Measurements from ENCODE around the gene MYL9. TPM values are rescaled to one million over a fixed set of nuclear protein-coding genes. Genes with fewer than 3 reads are reported as not detected.

MYL9 gene
- total and polyA plus RNA-seq, 2 donors (not counting 3 experiments of a cell fraction or from before 2014, with no cell fraction given), result 41.7 to 116 TPM

GRCh38 chr20:36543184-36544133 is 2.1 kb downstream of the MYL9 start:
- H2AFZ ChIP-seq (ENCODE audit: low read depth, low read length), result no peak overlapping the region
- no peaks in the 10 kb centered on the region for H3K27me3 ChIP-seq (ENCODE audit: control insufficient read depth in 2 of 2, insufficient read depth in 2 of 2, low read length in 2 of 2)
- peaks cover 0 to 2% of the 10 kb centered on the region in 2 experiments for H3K36me3 ChIP-seq (ENCODE audit: control insufficient read depth in 2 of 2, extremely low read depth in 1 of 2, insufficient read depth in 2 of 2, low read length in 2 of 2)
- FAIRE-seq, result no peak
- ChIA-PET CTCF (interaction anchor here (1.2 to 1.4 kb wide), 6 partner anchors 9 to 341 kb away, joined by 3 to 5 read pairs (median 3); partner anchors contain the start of gene RAB5IF), POLR2A (interaction anchor here (0.9 kb wide), 1 partner anchor 10 kb away, joined by 3 read pairs; no protein-coding TSS in a partner anchor)
- H3K4me1 ChIP-seq (ENCODE audit: control insufficient read depth, extremely low read depth, insufficient read depth, low read length), result peaks cover 8% of the 10 kb centered on the region
- H3K9me1 ChIP-seq (replicated peaks; ENCODE audit: control insufficient read depth, extremely low read depth, insufficient read depth, low read length), result no peaks in the 10 kb centered on the region
- dilution Hi-C loops (cut with MboI; ENCODE audit: extremely low pct_ligation_motif_present, low sequenced_read_pairs), result no loop called here
- no peaks in the 10 kb centered on the region for H3K79me2 ChIP-seq (ENCODE audit: control insufficient read depth, insufficient read depth, low read length)
- H3K27ac ChIP-seq (ENCODE audit: insufficient read depth, low read depth, low read length), result no peak overlapping the region
- no peak overlapping the region for H3K4me3 ChIP-seq (replicated peaks in 1 of 3; ENCODE audit: insufficient read depth in 1 of 3, low read depth in 1 of 3, low read length in 3 of 3)
- H4K20me1 ChIP-seq (replicated peaks; ENCODE audit: control insufficient read depth, extremely low read depth, insufficient read depth, low read length), result no peaks in the 10 kb centered on the region
- H3K9ac ChIP-seq (replicated peaks; ENCODE audit: extremely low read depth, insufficient read depth, low read length), result no peak overlapping the region
- H3K4me2 ChIP-seq (ENCODE audit: insufficient read depth, low read length), result no peak overlapping the region
- DNase-seq (ENCODE audit: low read depth, low spot score), result no peak
- H3K9me3 ChIP-seq (replicated peaks; ENCODE audit: control insufficient read depth, insufficient read depth, low read length), result no peaks in the 10 kb centered on the region
- TF ChIP-seq EZH2 (IDR thresholded peaks at IDR 0.05; ENCODE audit: borderline replicate concordance, low read depth, low read length, severe bottlenecking) (no peak), MYC (IDR thresholded peaks at IDR 0.05; ENCODE audit: low read depth, low read length) (no peak), JUN (IDR thresholded peaks at IDR 0.05; ENCODE audit: borderline replicate concordance, insufficient read depth, insufficient read length, low read depth) (no peak), MAX (IDR thresholded peaks at IDR 0.05; ENCODE audit: insufficient read depth, insufficient read length) (no peak), POLR2AphosphoS5 (IDR thresholded peaks at IDR 0.05; ENCODE audit: insufficient read depth, low read depth, low read length) (no peak), FOS (IDR thresholded peaks at IDR 0.05; ENCODE audit: borderline replicate concordance, insufficient read depth, low read length) (no peak), GATA2 (IDR thresholded peaks at IDR 0.05; ENCODE audit: insufficient read depth, insufficient read length, low read depth, low read length) (no peak), CTCF (IDR thresholded peaks at IDR 0.05; ENCODE audit: extremely low read depth in 1 of 2, insufficient read depth in 1 of 2, low read depth in 1 of 2, low read length in 2 of 2) (no peak), POLR2A (IDR thresholded peaks at IDR 0.05; ENCODE audit: low read depth, low read length) (no peak)
- intact Hi-C loops (cut with micrococcal nuclease), result loop anchor here (5.0 kb wide), 1 partner anchor 81 kb away; no protein-coding TSS in a partner anchor
- no TSS peak for BruUV-seq (replicated peaks)
